HS-5 (cell line): ENCODE results near the gene HSBP1L1.

Source experiments
- DNase-seq: peaks from one replicate; pipeline ENCODE4 v3.0.0-alpha.2; 2012; ENCODE audit warnings: low read depth

HSBP1L1 gene

DNA sequence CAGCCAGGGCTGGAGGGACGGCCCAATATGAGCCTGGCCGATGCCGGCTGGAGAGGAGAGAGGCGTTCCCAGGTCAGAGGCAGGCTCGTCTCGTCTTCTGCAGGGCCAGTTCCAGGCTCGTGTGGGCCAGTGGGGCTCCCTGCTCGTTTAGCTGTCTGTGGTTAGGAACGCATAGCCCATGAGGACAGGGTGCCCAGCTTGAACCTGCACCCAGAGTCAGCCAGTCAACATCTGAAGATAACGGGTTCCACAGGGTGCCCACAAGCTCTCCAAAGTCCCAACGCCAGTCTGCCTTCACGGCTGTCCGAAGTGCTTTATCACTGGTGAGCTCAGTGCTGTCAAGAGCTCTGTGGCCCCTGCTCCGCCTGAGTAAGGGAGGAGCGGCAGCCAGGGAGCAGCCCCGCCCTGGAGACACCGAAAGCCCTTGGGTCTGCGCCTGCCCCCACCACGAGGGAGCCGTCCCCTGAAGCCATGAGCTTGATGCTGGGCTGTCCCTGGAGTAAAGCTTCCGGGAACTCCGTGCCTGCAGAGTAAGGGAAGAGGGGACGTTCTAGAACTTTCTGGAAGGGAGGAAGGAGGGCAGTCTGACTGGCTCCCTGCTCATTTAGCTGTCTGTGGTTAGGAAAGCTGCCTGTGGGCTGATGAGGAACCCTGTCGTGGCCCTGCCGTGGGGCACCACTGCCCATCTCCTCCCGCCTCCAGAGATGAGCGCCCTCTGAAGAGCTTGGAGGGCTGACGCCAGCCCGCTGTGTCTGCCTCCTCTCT, 2.7 kb upstream of the HSBP1L1 start:
- DNase-seq = no peak

DNA sequence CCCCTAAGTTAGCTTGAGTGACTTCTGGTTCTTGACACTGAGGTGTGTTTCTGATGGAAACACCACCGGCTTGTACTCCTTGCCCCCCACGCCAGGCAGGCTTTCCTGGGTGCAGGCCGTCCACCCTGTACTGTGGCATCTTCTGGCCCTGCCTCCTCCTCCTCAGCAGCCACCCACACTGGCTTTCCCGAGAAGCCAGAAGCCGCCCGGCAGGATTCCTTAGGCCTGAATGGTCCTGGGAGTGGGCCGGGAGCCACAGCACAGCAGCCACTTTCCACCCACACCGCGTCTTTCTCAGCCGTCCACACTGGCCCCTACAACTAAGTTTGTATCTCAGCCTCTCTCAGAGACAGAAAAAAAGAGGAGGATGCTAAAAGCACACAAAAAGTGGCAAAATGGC, 2.1 kb upstream of the HSBP1L1 start:
- no peak for DNase-seq

- DNase-seq = no peak
These were observed 1.4 kb upstream of the HSBP1L1 start for GRCh38 chr18:79962835-79963657.

DNA sequence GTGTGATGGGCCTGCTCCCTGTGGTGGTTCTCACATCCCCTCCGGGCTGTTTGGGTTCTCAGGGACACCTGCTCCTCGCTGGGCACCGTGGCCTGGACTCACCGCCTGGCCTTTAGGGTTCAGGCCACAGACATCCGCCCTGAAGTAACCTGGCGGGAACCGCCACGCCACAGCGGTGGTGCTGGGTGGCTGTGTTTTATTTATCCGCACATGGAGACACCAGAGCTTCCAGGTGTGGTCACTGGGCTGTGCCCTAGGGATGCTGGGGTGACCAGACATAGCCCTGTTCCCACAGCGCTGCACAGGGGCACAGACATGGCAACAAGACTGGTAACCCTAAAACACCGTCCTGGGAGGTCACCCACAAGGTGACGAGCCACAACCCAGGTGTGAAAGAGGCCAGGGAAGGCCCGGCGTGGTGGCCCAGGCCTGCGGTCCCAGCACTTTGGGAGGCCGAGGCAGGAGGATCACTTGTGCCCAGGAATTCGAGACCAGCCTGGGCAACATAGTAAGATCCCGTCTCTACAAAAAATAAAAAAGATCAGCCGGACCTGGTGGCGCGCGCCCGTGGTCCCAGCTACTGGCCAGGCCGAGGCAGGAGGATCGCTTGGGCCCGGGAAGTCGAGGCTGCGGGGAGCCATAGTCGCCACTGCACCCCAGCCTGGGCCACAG, 649 bp upstream of the HSBP1L1 start:
- DNase-seq = no peak

- DNase-seq = no peak
These were observed 868 bp downstream of the HSBP1L1 start for GRCh38 chr18:79965119-79965902.

DNA sequence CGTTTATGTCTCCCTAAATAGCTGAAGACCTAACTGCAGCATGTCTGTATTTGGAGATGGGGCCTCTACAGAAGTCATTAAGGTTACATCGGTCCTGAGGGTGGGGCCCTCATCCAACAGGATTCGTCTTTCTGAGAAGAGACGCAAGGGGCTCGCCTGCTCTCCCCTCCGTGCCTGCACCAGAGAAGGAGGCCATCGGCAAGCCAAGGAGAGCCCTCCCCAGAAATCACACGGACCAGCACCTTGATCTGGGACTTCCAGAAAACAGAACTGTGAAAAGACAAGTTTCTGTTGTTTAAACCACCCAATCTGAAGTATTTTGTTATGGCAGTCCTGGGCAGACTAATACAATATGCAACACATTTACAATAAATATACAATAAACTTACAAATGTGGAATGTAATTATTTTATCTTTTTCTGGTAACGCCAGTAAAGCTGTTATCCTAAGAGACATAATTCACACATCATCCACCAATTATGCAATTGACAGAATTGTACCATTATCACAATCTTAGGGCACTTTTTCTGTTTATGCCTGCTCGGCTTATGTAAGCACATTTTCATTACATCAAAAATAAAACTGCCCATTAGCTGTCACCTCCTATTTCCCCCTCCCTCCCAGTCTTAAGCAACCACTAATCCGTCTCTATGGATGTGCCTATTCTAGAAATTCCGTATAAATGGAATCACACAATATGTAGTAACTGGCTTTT, 6.1 kb downstream of the HSBP1L1 start:
- DNase-seq = no peak

- DNase-seq = no peak
These were observed 6.9 kb downstream of the HSBP1L1 start for GRCh38 chr18:79971211-79971952.

DNA sequence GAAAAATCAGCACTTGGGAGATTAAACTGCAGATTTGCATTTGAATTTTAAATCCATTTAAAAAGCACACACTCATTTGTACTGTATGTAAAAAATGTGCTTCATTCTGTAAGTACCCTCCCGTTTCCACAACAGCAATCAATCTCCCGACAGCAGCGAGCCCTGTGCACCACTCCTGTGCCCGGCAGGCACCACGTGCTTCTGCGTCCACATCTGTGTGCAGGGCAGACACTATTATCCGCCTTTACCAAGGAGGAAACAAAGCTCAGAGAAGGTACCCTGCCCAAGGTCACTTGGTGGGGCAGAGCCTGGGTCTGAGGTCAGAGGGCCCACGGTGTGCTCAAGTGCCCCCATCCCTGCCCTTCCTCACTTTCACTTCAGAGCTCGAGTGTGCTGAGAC, 7.5 kb downstream of the HSBP1L1 start:
- no peak for DNase-seq

GRCh38 chr18:79972720-79973119, 8.3 kb downstream of the HSBP1L1 start:
- DNase-seq = no peak

GRCh38 chr18:79973517-79973916, 9.1 kb downstream of the HSBP1L1 start:
- no peak for DNase-seq

GRCh38 chr18:79974025-79974654, 9.7 kb downstream of the HSBP1L1 start:
- DNase-seq = no peak

DNA sequence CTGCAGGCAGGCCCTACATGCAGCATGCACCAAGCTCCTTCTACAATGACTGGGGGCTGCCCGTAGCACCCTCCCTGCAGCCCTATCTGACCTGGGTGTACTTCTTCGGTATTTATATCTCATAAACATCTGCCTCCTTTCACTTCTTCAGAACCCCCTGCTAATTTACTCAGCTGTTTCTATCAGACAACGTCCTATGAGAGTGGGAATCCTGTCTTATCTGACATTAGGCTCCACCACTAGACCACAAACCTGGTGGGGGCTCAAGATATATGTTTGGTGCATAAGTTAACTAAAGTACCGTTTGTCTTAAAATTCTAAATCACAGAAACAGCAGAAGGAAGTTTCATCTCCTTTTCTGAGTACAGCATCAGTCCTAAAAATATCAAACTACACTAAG, 10.6 kb downstream of the HSBP1L1 start:
- DNase-seq = no peak

DNA sequence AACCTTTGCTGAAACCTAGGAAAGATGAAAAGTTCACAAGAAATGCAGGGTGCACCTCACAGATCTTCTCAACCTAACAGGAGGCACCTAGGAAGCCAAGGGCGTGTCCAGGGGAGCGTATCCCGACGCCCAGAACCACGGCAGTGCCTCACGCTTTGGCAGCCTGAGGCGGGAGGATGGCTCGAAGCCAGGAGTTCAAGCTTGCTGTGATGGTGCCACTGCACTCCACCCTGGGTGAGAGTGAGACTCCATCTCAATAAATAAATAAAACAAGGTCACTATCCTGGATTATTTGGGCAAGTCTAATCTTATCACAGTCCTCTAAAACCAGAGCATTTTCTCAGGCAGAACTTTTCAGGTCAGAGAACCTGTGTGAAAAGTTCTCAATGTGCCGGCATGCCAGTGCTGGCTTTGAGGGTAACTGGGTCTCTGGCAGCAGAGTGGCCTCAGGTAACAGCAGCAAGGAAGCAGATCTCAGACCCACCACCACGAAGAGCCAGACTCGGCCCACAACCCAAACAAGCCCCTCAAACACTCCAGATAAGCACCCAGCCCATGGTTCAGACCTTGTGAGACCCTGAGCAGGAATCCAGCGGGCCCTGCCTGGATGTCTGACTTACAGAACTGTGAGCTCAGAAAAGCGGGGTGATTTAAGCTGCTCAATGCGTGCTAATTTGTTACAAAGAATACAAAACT, 11.7 kb downstream of the HSBP1L1 start:
- no peak for DNase-seq

DNA sequence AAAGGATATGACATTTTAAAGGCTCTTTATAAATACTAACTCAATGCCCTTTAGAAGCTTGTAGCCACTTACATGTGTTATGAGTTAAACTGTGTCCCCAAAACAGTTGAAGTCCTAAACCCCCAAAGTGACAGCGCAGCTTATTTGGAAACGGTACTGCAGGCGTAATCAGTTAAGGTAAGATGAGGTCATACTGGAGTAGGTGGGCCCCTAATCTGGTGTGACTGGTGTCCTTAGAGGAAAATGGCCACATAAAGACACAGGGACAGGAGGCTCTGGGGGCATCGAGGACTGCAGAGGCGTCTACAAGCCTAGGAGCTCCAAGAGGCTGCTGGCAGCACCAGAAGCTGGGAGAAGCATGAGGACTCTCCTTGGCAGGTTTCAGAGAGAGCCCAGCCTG, 15.4 kb downstream of the HSBP1L1 start:
- DNase-seq = no peak

DNA sequence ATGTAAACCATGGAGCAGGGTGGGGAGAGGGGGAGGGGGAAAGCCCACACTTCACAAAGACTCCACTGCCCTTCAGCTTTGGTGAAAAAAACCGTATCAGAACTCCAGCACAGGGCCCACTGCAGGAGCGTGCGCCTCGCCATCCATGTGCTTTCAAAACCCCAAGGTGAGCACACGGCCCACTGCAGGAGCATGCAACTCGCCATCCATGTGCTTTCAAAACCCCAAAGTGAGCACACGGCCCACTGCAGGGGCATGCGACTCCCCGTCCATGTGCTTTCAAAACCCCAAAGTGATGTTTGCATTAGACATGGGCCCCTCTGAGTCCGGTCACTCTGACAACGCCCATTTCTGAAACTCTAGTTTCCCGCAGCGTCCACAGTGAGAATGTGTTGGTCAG, 16.1 kb downstream of the HSBP1L1 start:
- DNase-seq = no peak

- no peak for DNase-seq
These were observed 18.3 kb downstream of the HSBP1L1 start for GRCh38 chr18:79982736-79983135.

DNA sequence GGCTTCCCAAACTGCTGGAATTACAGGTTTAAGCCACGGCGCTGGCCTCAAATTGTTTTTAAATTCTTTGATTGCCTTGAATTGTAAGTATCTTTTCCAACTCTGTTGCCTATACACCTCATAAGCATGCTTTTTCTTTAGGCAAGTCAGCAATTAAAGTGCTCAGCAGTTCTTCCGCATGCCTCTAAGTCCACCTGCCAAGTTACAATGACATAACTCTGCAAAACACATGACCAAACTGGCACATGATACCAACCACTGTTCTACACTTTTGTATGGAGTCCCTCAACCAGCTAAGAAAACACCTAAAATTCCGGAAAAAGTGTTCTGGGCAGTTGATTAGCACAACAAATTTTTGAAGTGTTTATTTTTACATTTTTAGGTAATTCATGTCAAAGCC, 18.8 kb downstream of the HSBP1L1 start:
- DNase-seq = no peak

DNA sequence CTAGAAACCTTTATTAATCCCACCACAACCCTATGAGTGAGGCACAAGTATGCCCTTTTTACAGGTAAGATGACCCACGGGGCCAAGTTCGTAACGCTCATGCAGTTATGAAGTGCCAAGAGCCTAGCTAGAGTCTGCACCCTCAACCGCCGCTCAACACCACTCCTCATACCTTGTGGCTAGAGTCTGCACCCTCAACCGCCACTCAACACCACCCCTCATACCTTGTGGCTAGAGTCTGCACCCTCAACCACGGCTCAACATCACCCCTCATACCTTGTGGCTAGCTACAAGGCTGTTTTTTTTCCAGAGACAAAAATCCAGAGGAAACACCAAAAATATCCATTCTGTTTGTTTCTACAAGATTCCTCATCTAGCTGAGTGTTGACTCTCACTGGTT, 19.4 kb downstream of the HSBP1L1 start:
- no peak for DNase-seq

- DNase-seq = no peak
These were observed 20.7 kb downstream of the HSBP1L1 start for GRCh38 chr18:79985172-79985571.

DNA sequence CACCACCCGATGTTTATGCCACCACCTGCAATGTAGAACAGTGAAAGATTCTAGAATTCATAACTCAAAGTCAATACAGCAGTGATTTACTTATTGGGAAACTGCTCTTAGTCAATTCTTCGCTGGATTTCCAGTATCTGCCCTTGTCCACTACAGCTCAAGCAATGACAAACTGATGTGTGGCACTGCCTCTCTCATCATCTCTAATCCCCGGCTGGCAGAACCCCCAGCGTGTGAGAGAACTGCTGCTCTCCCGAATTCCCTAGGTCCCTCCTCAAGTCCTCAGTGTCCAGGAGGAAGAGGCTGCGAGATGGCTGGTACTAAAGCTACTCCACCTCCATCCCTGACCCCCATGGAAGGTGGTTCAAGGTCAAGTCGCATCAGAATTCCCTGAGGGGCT, 22.3 kb downstream of the HSBP1L1 start:
- no peak for DNase-seq
